Omental fat pad (tissue), 4 donors: Measurements from ENCODE around the gene ZNRF4. TPM values are rescaled to one million over a fixed set of nuclear protein-coding genes. Genes with fewer than 3 reads are reported as not detected.
"Not testable (repeated sequence)": the region's sequence is repeated elsewhere in the genome, so short reads cannot be mapped to it uniquely, and the experiment has no call there.

Experiments
- ATAC-seq: fragments of 150-250 bp; one replicate; pipeline ENCODE4 v1.9.1; 2016; ENCODE audit warnings: mild to moderate bottlenecking, moderate library complexity; ENCODE audit not compliant: low FRiP score
- DNase-seq: peaks from one replicate; pipeline ENCODE4 v3.0.0-alpha.2; 2019; ENCODE audit warnings: low spot score
- total RNA-seq, 4 donors: library from RNA; depleted of rRNA; stranded (reverse); fragments of >200 nt; gene quantifications; one replicate each; pipeline ENCODE4 v1.1.0, GENCODE V29; 2016
- TF ChIP-seq, protein P1 (sequence below), 3 donors: fragments of 450-650 bp; IDR thresholded peaks; one replicate each; pipeline ENCODE4 v1.5.1; 2016 to 2017; ENCODE audit warnings: antibody characterized with exemption in 3 of 3, mild to moderate bottlenecking in 3 of 3, moderate library complexity in 2 of 3

ZNRF4 gene, protein sequence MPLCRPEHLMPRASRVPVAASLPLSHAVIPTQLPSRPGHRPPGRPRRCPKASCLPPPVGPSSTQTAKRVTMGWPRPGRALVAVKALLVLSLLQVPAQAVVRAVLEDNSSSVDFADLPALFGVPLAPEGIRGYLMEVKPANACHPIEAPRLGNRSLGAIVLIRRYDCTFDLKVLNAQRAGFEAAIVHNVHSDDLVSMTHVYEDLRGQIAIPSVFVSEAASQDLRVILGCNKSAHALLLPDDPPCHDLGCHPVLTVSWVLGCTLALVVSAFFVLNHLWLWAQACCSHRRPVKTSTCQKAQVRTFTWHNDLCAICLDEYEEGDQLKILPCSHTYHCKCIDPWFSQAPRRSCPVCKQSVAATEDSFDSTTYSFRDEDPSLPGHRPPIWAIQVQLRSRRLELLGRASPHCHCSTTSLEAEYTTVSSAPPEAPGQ
- not detected for total RNA-seq

DNA sequence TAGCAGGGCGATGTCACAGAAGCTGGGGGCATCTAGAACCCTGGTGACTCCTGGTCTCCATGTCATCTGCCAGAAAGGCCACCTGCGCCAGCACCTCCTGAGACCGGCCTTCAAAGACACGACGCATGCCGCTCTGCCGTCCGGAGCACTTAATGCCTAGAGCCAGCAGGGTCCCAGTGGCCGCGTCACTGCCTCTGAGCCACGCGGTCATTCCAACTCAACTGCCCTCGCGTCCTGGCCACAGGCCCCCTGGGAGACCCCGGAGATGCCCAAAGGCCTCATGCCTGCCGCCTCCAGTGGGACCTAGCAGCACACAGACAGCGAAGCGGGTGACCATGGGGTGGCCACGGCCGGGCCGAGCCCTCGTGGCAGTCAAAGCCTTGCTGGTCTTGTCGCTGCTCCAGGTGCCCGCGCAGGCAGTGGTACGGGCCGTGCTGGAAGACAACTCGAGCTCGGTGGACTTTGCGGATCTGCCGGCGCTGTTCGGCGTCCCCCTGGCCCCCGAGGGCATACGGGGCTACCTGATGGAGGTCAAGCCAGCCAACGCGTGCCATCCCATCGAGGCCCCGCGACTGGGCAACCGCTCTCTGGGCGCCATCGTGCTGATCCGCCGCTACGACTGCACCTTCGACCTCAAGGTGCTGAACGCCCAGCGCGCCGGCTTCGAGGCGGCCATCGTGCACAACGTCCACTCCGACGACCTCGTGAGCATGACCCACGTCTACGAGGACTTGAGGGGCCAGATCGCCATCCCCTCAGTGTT lies at the start of gene ZNRF4:
Gene ZNRF4 (plus strand): TSS at position 51 of the 763 bp plus-strand sequence. CDS start 75 bp downstream, at position 126.
- DNase-seq (no peak), ATAC-seq (no peak)
- TF ChIP-seq, protein P1, sequence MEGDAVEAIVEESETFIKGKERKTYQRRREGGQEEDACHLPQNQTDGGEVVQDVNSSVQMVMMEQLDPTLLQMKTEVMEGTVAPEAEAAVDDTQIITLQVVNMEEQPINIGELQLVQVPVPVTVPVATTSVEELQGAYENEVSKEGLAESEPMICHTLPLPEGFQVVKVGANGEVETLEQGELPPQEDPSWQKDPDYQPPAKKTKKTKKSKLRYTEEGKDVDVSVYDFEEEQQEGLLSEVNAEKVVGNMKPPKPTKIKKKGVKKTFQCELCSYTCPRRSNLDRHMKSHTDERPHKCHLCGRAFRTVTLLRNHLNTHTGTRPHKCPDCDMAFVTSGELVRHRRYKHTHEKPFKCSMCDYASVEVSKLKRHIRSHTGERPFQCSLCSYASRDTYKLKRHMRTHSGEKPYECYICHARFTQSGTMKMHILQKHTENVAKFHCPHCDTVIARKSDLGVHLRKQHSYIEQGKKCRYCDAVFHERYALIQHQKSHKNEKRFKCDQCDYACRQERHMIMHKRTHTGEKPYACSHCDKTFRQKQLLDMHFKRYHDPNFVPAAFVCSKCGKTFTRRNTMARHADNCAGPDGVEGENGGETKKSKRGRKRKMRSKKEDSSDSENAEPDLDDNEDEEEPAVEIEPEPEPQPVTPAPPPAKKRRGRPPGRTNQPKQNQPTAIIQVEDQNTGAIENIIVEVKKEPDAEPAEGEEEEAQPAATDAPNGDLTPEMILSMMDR (IDR thresholded peaks at IDR 0.05), result no peak

DNA sequence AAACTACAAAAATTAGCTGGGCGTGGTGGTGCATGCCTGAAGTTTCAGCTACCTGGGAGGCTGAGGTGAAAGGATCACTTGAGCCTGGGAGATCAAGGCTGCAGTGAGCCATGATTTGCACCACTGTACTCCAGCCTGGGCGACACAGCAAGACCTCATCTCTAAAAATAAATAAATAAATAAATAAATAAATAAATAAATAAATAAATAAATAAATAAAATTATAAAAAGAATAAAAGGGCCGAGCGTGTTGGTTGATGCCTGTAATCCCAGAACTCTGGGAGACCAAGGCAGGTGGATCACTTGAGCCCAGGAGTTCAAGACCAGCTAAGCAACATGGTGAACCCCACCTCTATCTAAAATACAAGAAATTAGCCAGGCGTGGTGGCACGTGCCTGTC lies 49.0 kb upstream of the ZNRF4 start:
- not testable (repeated sequence) for DNase-seq, ATAC-seq

DNA sequence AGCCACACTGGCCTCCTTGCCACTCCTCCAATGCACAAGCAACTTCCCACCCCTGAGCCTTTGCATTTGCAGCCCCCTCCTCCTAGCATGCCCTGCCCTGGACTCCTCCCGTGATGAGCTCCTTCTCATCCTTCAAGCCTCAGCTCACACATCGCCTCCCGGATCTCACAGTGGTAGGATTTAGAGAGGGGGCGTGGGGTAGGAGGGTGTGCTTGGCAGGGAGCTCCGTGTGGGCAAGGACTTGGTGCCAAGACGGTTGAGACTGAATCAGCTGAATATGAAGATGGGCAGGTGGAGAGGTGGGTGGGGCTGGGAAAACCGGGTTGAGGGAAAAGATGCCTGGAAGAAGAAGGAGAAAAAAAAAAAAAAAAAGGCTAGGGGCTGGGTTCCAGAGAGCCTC lies 48.4 kb upstream of the ZNRF4 start:
- TF ChIP-seq, protein P1 (IDR thresholded peaks at IDR 0.05), result no peak
- no peak for ATAC-seq

DNA sequence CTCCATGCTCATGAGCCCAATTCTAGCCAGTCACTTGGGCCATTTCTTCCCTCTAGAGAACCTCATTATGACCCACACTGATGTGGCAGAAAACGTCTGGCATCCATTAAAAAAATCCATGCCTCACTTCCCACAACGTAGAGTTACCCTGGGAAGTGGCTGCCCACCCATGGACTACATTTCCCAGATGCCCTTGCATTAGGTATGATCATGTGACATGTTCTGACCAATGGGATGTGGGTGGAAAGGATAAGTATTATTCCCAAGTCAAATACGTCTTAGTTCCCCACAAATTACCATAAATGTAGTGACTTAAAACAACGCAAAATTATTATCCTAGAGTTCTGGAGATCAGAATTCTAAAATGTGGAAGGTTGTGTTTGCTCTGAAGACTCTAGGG lies 47.9 kb upstream of the ZNRF4 start:
- no peak for DNase-seq
- TF ChIP-seq, protein P1 (IDR thresholded peaks at IDR 0.05), result no peak
- no peak for ATAC-seq

More for the DNA sequence above, 48.4 kb upstream of the ZNRF4 start:
- DNase-seq, result no peak

DNA sequence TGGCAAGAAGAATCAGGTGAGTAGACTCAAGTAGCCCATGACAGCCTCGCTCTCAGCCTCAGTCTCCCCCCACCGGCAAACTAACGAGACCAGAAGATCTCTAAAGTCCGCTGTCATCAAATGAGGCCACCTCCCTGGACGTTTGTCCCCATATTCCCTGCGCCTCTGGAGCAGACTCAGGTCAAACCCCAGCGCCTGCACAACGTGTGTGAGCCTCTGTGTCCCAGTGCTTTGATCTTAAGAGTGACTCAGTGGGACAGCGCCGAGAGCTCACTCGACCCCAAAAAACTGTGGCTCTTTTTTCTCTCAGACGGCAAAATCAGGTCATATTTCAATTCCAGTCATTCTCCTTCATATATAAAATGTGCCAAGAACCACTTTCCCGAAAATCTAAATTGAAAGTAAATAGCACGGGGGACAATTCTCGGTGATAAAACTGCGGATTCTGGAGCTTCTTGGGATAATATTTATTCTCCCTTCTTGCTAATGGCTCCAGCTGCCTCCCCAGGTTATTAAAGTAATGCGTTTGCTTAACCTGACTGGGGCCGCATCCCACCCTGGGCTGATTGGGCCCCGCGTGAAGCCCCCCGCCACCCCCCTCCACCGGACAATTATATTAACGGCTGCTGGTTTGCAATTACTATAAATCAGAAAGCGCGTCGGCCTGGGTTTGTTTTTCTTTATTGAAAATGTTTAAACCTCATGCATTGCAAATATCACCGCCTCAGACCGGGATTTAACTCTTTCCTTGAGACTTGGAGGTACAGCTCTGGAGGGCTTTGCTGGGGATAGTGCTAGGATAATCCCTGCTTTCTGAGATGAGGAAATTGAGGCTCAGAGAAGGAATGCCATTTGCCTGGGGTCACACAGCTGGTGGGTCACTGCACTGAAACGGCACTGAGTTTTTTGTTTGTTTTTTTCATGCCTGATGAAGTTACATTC lies 37.5 kb upstream of the ZNRF4 start:
- DNase-seq (no peak), ATAC-seq (no peak)
- TF ChIP-seq, protein P1 (IDR thresholded peaks at IDR 0.05), result no peak

DNA sequence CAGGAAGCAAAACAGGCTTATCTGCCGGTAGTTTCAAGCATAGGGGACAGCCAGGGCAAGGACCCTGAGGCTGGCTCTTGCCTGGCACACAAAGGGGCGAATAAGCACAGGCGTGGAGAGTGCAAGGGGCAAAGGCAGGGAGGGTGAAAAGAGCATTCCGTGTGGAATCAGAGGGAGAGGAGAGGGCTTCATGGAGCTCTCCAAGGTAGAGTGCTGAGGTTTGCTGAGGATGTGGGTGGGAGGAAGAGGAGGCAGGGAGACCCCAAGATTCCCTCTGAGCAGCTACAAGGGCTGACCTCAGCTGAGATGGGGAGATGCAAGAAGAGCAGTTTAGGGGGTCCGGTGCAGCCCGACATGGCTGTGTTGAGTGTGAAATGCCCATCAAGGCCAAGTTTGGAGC lies 36.5 kb upstream of the ZNRF4 start:
- DNase-seq, result no peak
- ATAC-seq, result no peak
- TF ChIP-seq, protein P1 (IDR thresholded peaks at IDR 0.05), result no peak

DNA sequence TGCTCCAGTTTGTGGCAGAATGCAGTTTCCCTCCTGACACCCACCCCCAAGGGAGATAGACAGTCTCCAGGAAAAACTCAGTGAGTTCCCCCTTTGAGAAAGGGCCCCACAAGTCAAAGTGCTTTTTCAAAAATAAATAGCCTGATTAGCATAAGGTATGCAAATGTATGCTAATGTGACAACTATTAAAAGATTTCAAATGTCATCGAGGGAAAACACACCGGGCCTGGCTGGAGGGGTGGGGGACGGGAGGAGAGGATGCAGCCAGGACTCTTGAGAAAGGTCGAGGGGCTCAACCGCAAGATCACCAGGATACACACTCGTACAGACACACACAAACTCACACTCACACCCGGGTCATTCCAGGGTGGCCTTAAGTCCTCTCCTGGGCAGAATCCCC lies 34.3 kb upstream of the ZNRF4 start:
- TF ChIP-seq, protein P1 (IDR thresholded peaks at IDR 0.05), result no peak
- ATAC-seq, result no peak
- DNase-seq, result no peak
